GM23248 (cell line): ENCODE results near the gene ACIN1.

Source experiments
- EZH2 ChIP-seq: fragments of 200-600 bp; sonication (generic); IDR thresholded peaks from 2 replicates; pipeline ENCODE4 v1.6.1; 2018; ENCODE audit warnings: antibody characterized with exemption, mild to moderate bottlenecking; ENCODE audit not compliant: insufficient read depth, poor library complexity, severe bottlenecking
- EZH2phosphoT487 ChIP-seq: fragments of 200-600 bp; sonication (generic); IDR thresholded peaks from 2 replicates; pipeline ENCODE4 v1.6.1; 2018; ENCODE audit warnings: antibody characterized with exemption, moderate library complexity, mild to moderate bottlenecking, low read depth; ENCODE audit not compliant: insufficient read depth

DNA sequence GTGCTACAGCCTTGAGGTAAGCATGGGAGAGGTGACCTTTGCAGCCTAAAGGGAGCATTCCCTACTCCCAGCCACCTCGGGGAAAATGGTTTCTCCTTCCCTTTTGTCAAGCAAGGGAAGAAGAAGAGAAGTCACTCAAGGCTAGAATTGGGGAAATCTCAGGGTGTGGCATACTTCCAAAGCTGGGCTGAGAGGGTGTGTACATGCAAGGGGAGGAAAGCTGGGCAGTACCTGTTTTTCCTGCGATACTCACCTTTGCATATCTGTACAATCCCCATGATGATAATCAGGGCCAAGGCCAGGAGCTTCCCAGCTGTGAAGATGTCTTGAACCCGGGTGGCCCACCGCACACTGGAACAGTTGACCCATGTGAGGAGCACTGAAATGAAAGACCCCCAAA, 47.9 kb upstream of the ACIN1 start:
- no peak for TF ChIP-seq EZH2phosphoT487
- TF ChIP-seq EZH2, result no peak
